ENCODE measurements around the gene PRADC1.

GRCh38 chr2:73266061-73266901 lies 33.2 kb upstream of the PRADC1 start:
- TF ChIP-seq CTCF (IDR thresholded peaks at IDR 0.05) (no peak), POLR2AphosphoS5 (IDR thresholded peaks at IDR 0.05; ENCODE audit: low read depth, low read length) (no peak), REST (IDR thresholded peaks at IDR 0.05; ENCODE audit: insufficient read depth in 1 of 2, low read depth in 2 of 2, low read length in 1 of 2) (no peak)
